Fibroblast of lung (primary cell): ENCODE data around the gene RNF113B. TPM values are rescaled to one million over a fixed set of nuclear protein-coding genes. Genes with fewer than 3 reads are reported as not detected.

ENCODE experiments used
- DNase-seq, 2 donors: peaks; one replicate each; pipeline versions ENCODE4 v3.0.0 to v3.0.0-alpha.2; 2010; ENCODE audit warnings: low read depth in 2 of 2
- H2AFZ ChIP-seq: 2 replicates; pipeline ENCODE4 v1.5.1; 2012; ENCODE audit warnings: low read length, control low read depth, inconsistent platforms
- H3K27ac ChIP-seq: 2 replicates; pipeline ENCODE4 v1.5.1; 2011; ENCODE audit warnings: low read length, control low read depth; ENCODE audit not compliant: insufficient read depth
- H3K27me3 ChIP-seq: 2 replicates; pipeline ENCODE4 v1.5.1; 2011; ENCODE audit warnings: mild to moderate bottlenecking, low read length; ENCODE audit not compliant: control insufficient read depth, insufficient read depth
- H3K36me3 ChIP-seq: 2 replicates; pipeline ENCODE4 v1.5.1; 2011; ENCODE audit warnings: low read length; ENCODE audit not compliant: control insufficient read depth, insufficient read depth
- H3K4me1 ChIP-seq: 2 replicates; pipeline ENCODE4 v1.5.1; 2011; ENCODE audit warnings: low read length; ENCODE audit not compliant: control insufficient read depth, insufficient read depth; ENCODE audit errors: extremely low read depth
- H3K4me2 ChIP-seq: 2 replicates; pipeline ENCODE4 v1.5.1; 2011; ENCODE audit warnings: low read length, control low read depth; ENCODE audit not compliant: insufficient read depth; ENCODE audit errors: extremely low read depth
- H3K4me3 ChIP-seq, 4 experiments: fragments of 200-600 bp in 1 of 4; sonication (generic) in 1 of 4; replicated peaks in 1 of 4; 2 replicates each; pipeline ENCODE4 v1.5.1; 2011 to 2016; ENCODE audit warnings: low read length in 4 of 4, low read depth in 3 of 4, mild to moderate bottlenecking in 3 of 4, control low read depth in 2 of 4, inconsistent platforms in 1 of 4, mixed read lengths in 1 of 4; ENCODE audit not compliant: insufficient read depth in 1 of 4; ENCODE audit errors: control extremely low read depth in 1 of 4
- H3K79me2 ChIP-seq: 2 replicates; pipeline ENCODE4 v1.5.1; 2012; ENCODE audit warnings: mild to moderate bottlenecking, low read length, inconsistent platforms; ENCODE audit not compliant: control insufficient read depth, insufficient read depth
- H3K9ac ChIP-seq: 2 replicates; pipeline ENCODE4 v1.5.1; 2011; ENCODE audit warnings: mild to moderate bottlenecking, low read length, control low read depth; ENCODE audit not compliant: insufficient read depth
- H3K9me3 ChIP-seq: 2 replicates; pipeline ENCODE4 v1.5.1; 2012; ENCODE audit warnings: low read depth, low read length; ENCODE audit not compliant: control insufficient read depth, insufficient read depth
- H4K20me1 ChIP-seq: 2 replicates; pipeline ENCODE4 v1.5.1; 2011; ENCODE audit warnings: low read length; ENCODE audit not compliant: control insufficient read depth, insufficient read depth; ENCODE audit errors: extremely low read depth
- EZH2 ChIP-seq: IDR thresholded peaks from 2 replicates; pipeline ENCODE4 v1.5.1; 2012; ENCODE audit warnings: low read length, control low read depth, mild to moderate bottlenecking; ENCODE audit errors: missing control alignments
- polyA plus RNA-seq, 2 donors: library from polyadenylated mRNA; depleted of rRNA in 1 of 2; stranded (reverse) in 1 of 2; unstranded in 1 of 2; fragments of >200 nt; gene quantifications; 2 replicates each; pipeline ENCODE4 v1.2.1, GENCODE V29; 2011 to 2012; ENCODE audit warnings: missing spikeins in 1 of 2
- total RNA-seq: library from RNA; depleted of rRNA; stranded (reverse); fragments of >200 nt; gene quantifications from 2 replicates; pipeline ENCODE4 v1.2.1, GENCODE V29; 2014
- TF ChIP-seq, protein P1 (sequence below), 2 donors: IDR thresholded peaks in 1 of 2; conservative IDR thresholded peaks in 1 of 2; 1 replicate in 1 of 2; 2 replicates in 1 of 2; pipeline ENCODE4 v1.5.1; 2011 to 2012; ENCODE audit warnings: low read length in 2 of 2, control low read depth in 1 of 2, inconsistent platforms in 1 of 2, low read depth in 1 of 2, mild to moderate bottlenecking in 1 of 2

RNF113B gene
- total and polyA plus RNA-seq, 2 donors (not counting 1 experiment from before 2014, with no cell fraction given): not detected

- H3K79me2 ChIP-seq: peaks cover 24% of the 10 kb centered on the region
- no peaks in the 10 kb centered on the region for H3K9me3 ChIP-seq
- peaks cover 9% of the 10 kb centered on the region for H3K4me1 ChIP-seq
- TF ChIP-seq, protein P1, sequence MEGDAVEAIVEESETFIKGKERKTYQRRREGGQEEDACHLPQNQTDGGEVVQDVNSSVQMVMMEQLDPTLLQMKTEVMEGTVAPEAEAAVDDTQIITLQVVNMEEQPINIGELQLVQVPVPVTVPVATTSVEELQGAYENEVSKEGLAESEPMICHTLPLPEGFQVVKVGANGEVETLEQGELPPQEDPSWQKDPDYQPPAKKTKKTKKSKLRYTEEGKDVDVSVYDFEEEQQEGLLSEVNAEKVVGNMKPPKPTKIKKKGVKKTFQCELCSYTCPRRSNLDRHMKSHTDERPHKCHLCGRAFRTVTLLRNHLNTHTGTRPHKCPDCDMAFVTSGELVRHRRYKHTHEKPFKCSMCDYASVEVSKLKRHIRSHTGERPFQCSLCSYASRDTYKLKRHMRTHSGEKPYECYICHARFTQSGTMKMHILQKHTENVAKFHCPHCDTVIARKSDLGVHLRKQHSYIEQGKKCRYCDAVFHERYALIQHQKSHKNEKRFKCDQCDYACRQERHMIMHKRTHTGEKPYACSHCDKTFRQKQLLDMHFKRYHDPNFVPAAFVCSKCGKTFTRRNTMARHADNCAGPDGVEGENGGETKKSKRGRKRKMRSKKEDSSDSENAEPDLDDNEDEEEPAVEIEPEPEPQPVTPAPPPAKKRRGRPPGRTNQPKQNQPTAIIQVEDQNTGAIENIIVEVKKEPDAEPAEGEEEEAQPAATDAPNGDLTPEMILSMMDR (conservative IDR thresholded peaks at IDR 0.05 in 1 of 2, IDR thresholded peaks at IDR 0.05 in 1 of 2; ENCODE audit: low read depth in 1 of 2, low read length in 2 of 2): no peak
- H3K36me3 ChIP-seq: peaks cover 2% of the 10 kb centered on the region
- no peak overlapping the region for H3K9ac ChIP-seq
- no peak for DNase-seq
- no peaks in the 10 kb centered on the region for H4K20me1 ChIP-seq
- no peak overlapping the region for H3K27ac ChIP-seq
- no peak overlapping the region for H3K4me3 ChIP-seq
- no peak overlapping the region for H2AFZ ChIP-seq
- no peak overlapping the region for H3K4me2 ChIP-seq
- no peaks in the 10 kb centered on the region for H3K27me3 ChIP-seq
Measured at GRCh38 chr13:98224557-98224956, 47.5 kb upstream of the RNF113B start.

GRCh38 chr13:98223741-98224140, 46.7 kb upstream of the RNF113B start:
- TF ChIP-seq EZH2: no peak
- TF ChIP-seq, protein P1 (conservative IDR thresholded peaks at IDR 0.05 in 1 of 2, IDR thresholded peaks at IDR 0.05 in 1 of 2; ENCODE audit: low read depth in 1 of 2, low read length in 2 of 2): no peak
- no peaks in the 10 kb centered on the region for H3K9me3 ChIP-seq
- H3K79me2 ChIP-seq: peaks cover 27% of the 10 kb centered on the region
- H3K4me3 ChIP-seq: no peak overlapping the region
- peaks cover 2% of the 10 kb centered on the region for H3K36me3 ChIP-seq
- H3K4me2 ChIP-seq: no peak overlapping the region
- H4K20me1 ChIP-seq: no peaks in the 10 kb centered on the region
- no peak for DNase-seq
- H3K9ac ChIP-seq: no peak overlapping the region
- no peak overlapping the region for H3K27ac ChIP-seq
- H3K4me1 ChIP-seq: peaks cover 9% of the 10 kb centered on the region
- H3K27me3 ChIP-seq: no peaks in the 10 kb centered on the region
- no peak overlapping the region for H2AFZ ChIP-seq

- peaks cover 9% of the 10 kb centered on the region for H3K4me1 ChIP-seq
- TF ChIP-seq EZH2: no peak
- TF ChIP-seq, protein P1 (conservative IDR thresholded peaks at IDR 0.05 in 1 of 2, IDR thresholded peaks at IDR 0.05 in 1 of 2; ENCODE audit: low read depth in 1 of 2, low read length in 2 of 2): no peak
- H3K4me3 ChIP-seq: no peak overlapping the region
- H3K4me2 ChIP-seq: no peak overlapping the region
- H2AFZ ChIP-seq: no peak overlapping the region
- peaks cover 2% of the 10 kb centered on the region for H3K36me3 ChIP-seq
- no peak overlapping the region for H3K27ac ChIP-seq
- no peaks in the 10 kb centered on the region for H3K9me3 ChIP-seq
- no peaks in the 10 kb centered on the region for H3K27me3 ChIP-seq
- DNase-seq: no peak
- H4K20me1 ChIP-seq: no peaks in the 10 kb centered on the region
- no peak overlapping the region for H3K9ac ChIP-seq
- peaks cover 34% of the 10 kb centered on the region for H3K79me2 ChIP-seq
Measured at GRCh38 chr13:98222816-98223215, 45.7 kb upstream of the RNF113B start.
